HEK293T (cell line): ENCODE measurements around the gene FGD2.

Experiments used
- CTCF ChIA-PET: fragments of 350-600 bp; formaldehyde crosslinking; extraction: SDS; loops from one replicate; lab custom pipeline; 2021; ENCODE audit warnings: antibody characterized with exemption, inconsistent platforms; lab: Yijun Ruan, JAX
- POLR2A ChIA-PET: fragments of 350-600 bp; formaldehyde crosslinking; extraction: SDS; loops from one replicate; lab custom pipeline; 2020; ENCODE audit warnings: antibody characterized with exemption, inconsistent platforms; lab: Yijun Ruan, JAX
- DNase-seq: peaks from one replicate; pipeline ENCODE4 v3.0.0; 2012; ENCODE audit warnings: mixed read lengths; ENCODE audit errors: extremely low spot score
- ARNT ChIP-seq: fragments of 450-650 bp; IDR thresholded peaks from 2 replicates; pipeline ENCODE4 v1.6.1; 2017; ENCODE audit warnings: mild to moderate bottlenecking
- BHLHE40 ChIP-seq: fragments of 450-650 bp; IDR thresholded peaks from 2 replicates; pipeline ENCODE4 v1.6.1; 2016; ENCODE audit warnings: mild to moderate bottlenecking, moderate library complexity, borderline replicate concordance
- CTBP1 ChIP-seq: fragments of 450-650 bp; IDR thresholded peaks from 2 replicates; pipeline ENCODE4 v1.6.1; 2016; ENCODE audit warnings: borderline replicate concordance
- ELF4 ChIP-seq: fragments of 450-650 bp; IDR thresholded peaks from 2 replicates; pipeline ENCODE4 v1.6.1; 2017; ENCODE audit warnings: antibody characterized with exemption
- FOXA1 ChIP-seq: fragments of 450-650 bp; IDR thresholded peaks from 2 replicates; pipeline ENCODE4 v1.6.1; 2016; ENCODE audit warnings: mild to moderate bottlenecking
- FOXK2 ChIP-seq: fragments of 450-650 bp; IDR thresholded peaks from 2 replicates; pipeline ENCODE4 v1.6.1; 2016; ENCODE audit warnings: mild to moderate bottlenecking
- FOXM1 ChIP-seq: fragments of 450-650 bp; IDR thresholded peaks from 2 replicates; pipeline ENCODE4 v1.6.1; 2017; ENCODE audit warnings: mild to moderate bottlenecking, borderline replicate concordance
- L3MBTL2 ChIP-seq: fragments of 450-650 bp; conservative IDR thresholded peaks from 2 replicates; pipeline ENCODE4 v1.6.1; 2016; ENCODE audit warnings: mild to moderate bottlenecking
- LEF1 ChIP-seq: fragments of 450-650 bp; IDR thresholded peaks from 2 replicates; pipeline ENCODE4 v1.6.1; 2017; ENCODE audit warnings: mild to moderate bottlenecking, borderline replicate concordance
- NFRKB ChIP-seq: fragments of 450-650 bp; IDR thresholded peaks from 2 replicates; pipeline ENCODE4 v1.6.1; 2016; ENCODE audit warnings: mild to moderate bottlenecking, moderate library complexity
- SP1 ChIP-seq: fragments of 450-650 bp; IDR thresholded peaks from 2 replicates; pipeline ENCODE4 v1.6.1; 2017
- SUZ12 ChIP-seq: fragments of 450-650 bp; IDR thresholded peaks from 2 replicates; pipeline ENCODE4 v1.6.1; 2016; ENCODE audit warnings: mild to moderate bottlenecking
- TARDBP ChIP-seq: fragments of 450-650 bp; IDR thresholded peaks from 2 replicates; pipeline ENCODE4 v1.6.1; 2016
- ZNF384 ChIP-seq: fragments of 450-650 bp; IDR thresholded peaks from 2 replicates; pipeline ENCODE4 v1.6.1; 2016
- TF ChIP-seq, protein P1 (sequence below): fragments of 450-650 bp; IDR thresholded peaks from 2 replicates; pipeline ENCODE4 v1.6.1; 2016

Gene FGD2

DNA sequence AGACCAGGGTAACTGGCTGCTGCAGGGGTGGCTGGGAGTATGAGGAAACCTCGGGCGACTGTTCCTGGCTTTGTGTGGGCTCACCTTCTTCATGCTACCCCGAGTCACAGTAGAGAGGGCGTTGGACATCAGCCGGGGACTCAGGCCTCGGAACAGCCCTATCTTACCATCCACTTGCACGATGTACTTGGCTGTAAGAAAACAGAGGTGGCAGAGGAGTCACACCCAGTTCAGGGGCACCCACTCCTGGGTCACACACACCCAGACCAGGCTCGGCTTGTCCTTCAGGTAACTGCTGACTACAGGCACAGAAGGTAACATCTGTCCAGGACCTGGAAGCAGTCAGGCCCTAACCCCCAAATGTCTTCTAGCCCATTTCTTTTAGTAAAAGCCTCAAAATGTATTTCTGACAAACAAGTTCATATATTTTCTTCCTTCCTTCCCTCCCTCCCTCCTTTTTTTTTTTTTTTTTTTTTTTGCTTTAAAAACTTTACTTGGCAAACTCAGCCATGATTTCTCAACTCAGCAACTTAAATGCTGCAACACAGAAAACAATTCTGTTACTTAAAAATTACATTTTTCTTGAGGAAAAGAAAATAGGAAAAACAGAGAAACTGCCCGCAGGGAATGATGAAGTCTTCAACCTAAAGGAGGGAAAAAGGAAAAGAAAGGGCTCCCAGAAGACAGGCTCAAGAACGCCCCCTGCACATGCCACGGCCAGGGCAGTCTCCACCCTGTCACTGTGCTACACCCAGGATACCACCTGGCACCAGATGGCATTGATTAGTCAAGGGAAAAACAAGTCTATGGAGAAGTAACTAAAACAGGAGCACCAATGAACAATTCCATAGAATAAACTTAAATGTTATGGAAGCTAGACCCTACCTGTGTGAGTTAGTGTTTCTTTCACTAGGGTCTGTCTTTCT is 26.8 kb upstream of the FGD2 start:
- POLR2A ChIA-PET, result interaction anchor here (0.9 to 1.7 kb wide), 2 partner anchors 7 to 39 kb away, joined by 3 to 6 read pairs; partner anchors contain the start of gene MTCH1
- no peak for DNase-seq
- TF ChIP-seq FOXK2 (no peak), BHLHE40 (no peak), SUZ12 (no peak)
- CTCF ChIA-PET, result interaction anchor here (1.1 to 3.4 kb wide), 2 partner anchors 39 to 232 kb away, joined by 3 to 22 read pairs; no protein-coding TSS in a partner anchor

DNA sequence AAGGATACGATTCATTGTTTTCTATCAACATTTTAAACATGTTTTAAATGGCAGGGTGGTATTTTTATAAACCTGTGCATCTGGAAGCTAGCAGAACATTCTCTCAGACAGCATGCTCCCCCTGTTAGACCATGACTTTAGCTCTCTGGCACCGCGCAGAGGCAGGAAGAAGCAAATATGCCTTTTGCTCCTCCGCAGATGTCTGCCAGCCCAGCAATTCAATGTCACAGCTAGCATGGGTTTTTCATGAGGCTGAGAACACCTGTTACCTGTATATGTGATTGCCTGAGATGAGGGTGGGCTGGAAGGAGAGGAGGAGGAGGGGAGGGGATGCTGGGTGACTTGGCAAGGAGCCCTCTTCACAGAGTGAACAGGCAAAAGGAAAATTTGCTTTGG is 26.1 kb upstream of the FGD2 start:
- CTCF ChIA-PET, result no interaction called here
- TF ChIP-seq SP1, result no peak
- TF ChIP-seq LEF1, result no peak
- TF ChIP-seq NFRKB, result no peak
- TF ChIP-seq, protein P1, sequence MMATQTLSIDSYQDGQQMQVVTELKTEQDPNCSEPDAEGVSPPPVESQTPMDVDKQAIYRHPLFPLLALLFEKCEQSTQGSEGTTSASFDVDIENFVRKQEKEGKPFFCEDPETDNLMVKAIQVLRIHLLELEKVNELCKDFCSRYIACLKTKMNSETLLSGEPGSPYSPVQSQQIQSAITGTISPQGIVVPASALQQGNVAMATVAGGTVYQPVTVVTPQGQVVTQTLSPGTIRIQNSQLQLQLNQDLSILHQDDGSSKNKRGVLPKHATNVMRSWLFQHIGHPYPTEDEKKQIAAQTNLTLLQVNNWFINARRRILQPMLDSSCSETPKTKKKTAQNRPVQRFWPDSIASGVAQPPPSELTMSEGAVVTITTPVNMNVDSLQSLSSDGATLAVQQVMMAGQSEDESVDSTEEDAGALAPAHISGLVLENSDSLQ, result no peak
- no peak for TF ChIP-seq L3MBTL2
- POLR2A ChIA-PET, result interaction anchor here (0.9 kb wide), 1 partner anchor 39 kb away, joined by 3 read pairs; no protein-coding TSS in a partner anchor
- no peak for DNase-seq

DNA sequence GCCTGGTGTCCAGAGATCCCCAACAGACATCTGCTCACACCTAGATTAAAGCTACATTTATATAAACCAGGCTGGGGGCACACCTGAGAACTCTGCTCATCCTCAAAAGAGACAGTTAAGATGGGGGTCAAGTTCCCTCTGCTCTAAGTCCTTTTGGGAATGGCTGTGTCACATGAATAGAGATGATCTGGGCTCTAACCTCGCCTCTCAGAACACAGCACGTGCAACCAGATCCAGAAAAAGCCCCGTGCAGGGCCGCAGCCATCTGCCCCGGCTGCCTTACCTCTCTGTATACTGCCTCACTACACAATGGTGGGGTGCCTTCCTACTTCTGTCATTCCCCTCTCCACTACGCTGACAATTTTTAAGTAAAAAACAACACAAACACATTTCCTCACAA is 25.3 kb upstream of the FGD2 start:
- CTCF ChIA-PET, result no interaction called here
- TF ChIP-seq FOXM1, result no peak
- no peak for TF ChIP-seq BHLHE40
- TF ChIP-seq CTBP1, result no peak
- TF ChIP-seq L3MBTL2, result no peak
- no peak for TF ChIP-seq ARNT
- TF ChIP-seq ZNF384, result no peak
- no peak for TF ChIP-seq TARDBP
- TF ChIP-seq, protein P1, result no peak
- TF ChIP-seq SUZ12, result no peak
- TF ChIP-seq LEF1, result no peak
- POLR2A ChIA-PET, result no interaction called here

DNA sequence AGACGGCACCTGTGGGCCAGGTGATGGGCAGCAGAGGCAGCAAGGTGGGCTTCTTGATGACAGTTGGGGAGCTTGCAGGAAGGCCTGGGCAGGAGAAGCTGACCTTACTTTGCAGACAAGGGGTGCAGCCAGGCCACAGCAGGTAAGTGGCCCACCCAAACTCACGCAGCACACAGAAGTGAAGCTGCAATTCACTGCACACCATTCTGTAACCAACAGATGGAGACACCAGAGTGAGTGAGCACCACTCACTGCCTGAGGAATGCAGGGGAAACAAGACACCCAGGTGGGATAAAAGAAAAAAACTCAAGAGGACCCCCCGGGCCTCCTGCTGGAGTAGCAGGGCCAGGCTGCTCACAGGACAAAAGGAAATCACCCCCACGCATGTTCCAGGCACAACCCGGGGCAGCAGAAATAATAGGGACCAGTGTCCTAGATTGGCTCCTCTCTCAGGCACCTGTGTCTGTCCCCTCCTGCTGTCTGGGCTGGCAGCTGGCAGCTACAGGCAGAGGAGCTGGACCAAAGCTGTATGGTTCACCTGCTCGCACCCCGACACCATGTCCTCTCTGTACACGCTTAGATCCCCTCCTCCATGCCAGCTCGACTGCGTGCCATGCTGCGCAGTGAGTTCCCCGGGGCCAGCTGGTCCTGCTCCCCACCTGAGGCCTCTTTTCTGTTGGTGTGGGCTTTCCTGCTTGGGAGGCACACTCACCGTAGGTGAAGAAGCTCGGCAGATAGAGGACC is 24.4 kb upstream of the FGD2 start:
- ChIA-PET POLR2A (no interaction called here), CTCF (no interaction called here)
- no peak for DNase-seq
- TF ChIP-seq ELF4, result no peak
- TF ChIP-seq CTBP1, result no peak
- TF ChIP-seq FOXM1, result no peak
- TF ChIP-seq NFRKB, result no peak
- no peak for TF ChIP-seq ZNF384
- no peak for TF ChIP-seq TARDBP
- no peak for TF ChIP-seq L3MBTL2
- TF ChIP-seq FOXK2, result no peak
- TF ChIP-seq BHLHE40, result no peak

More for the DNA sequence above, 25.3 kb upstream of the FGD2 start:
- DNase-seq, result no peak

DNA sequence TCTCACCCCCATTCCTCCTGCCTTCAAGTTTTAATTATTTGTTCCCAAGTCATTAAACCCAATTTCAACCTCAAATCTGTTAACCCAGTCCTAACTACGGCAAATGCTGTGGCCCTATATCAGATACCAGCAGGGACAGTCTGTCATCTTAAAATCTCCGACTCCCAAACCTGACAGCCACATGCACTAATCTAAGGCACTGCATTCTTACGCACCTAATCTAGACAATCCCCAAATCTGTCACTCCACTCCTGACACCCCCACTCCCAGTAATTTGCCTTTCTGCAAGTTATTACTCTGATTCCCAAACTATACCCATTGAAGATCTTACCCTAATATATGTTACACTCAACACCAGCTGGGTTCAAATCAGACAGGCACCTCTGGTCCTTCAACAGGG is 21.9 kb upstream of the FGD2 start:
- TF ChIP-seq FOXA1 (no peak), ELF4 (no peak), SUZ12 (no peak)
- CTCF ChIA-PET, result interaction anchor here (1.0 kb wide), 1 partner anchor 34 kb away, joined by 3 read pairs; no protein-coding TSS in a partner anchor
- POLR2A ChIA-PET, result interaction anchor here (1.4 kb wide), 1 partner anchor 8 kb away, joined by 3 read pairs; no protein-coding TSS in a partner anchor
- DNase-seq, result no peak

DNA sequence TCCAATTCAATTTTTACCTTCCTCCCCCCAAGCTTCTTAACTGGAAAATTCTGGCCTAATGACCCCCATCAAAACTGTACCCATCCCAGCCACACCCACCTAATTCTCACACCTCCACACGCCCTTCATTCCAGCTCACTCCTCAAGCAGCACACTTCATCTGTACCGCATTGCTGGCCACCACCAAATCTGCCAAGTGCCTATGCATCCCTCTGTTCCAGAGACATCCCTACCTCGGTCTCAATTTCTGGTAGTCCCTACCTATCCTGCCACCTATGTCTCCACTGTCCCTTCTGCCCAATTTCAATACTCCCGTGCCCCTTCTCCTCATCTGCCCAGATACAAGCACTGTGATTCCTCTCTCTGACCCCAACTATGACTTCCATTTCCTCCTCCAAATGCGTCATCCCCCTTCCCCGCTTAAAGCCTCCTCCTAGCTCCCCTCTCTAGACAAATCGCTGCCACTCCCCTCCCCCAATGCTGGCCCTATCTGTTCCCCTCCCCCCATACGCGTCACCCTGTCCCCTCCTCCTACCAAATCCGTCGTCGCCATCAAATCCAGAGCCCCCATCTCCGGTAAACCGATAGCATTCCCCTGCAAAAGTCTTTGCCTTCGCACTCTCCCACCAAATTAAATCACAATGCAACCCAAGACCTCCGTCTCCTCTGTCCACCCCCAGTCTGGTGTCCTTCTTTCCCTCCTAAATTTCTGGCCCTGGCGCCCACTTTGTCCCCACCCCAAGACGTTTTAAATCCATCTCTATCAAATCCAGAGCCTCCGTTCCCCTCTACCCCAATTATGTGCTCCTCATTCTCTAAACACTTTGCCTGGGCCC is 20.7 kb upstream of the FGD2 start:
- no peak for TF ChIP-seq FOXK2
- no peak for TF ChIP-seq CTBP1
- no peak for TF ChIP-seq ARNT
- no peak; the same call in 1 of the 2 replicates for TF ChIP-seq L3MBTL2
- TF ChIP-seq NFRKB, result no peak
- DNase-seq, result peak; percentile 30
- POLR2A ChIA-PET, result interaction anchor here (1.2 to 2.0 kb wide), 4 partner anchors 9 to 220 kb away, joined by 3 to 11 read pairs (median 6); no protein-coding TSS in a partner anchor
- CTCF ChIA-PET, result interaction anchor here (1.3 kb wide), 1 partner anchor 224 kb away, joined by 3 read pairs; no protein-coding TSS in a partner anchor
